ENCODE results near the gene SH3BP1. TPM values are rescaled to one million over a fixed set of nuclear protein-coding genes. Genes with fewer than 3 reads are reported as not detected.

Gene SH3BP1
- total and polyA plus RNA-seq, 9 of the 15 experiments (the other 6 are each of a cell fraction or from before 2014, with no cell fraction given) = 0.10 to 36.2 (median 10.4) TPM

DNA sequence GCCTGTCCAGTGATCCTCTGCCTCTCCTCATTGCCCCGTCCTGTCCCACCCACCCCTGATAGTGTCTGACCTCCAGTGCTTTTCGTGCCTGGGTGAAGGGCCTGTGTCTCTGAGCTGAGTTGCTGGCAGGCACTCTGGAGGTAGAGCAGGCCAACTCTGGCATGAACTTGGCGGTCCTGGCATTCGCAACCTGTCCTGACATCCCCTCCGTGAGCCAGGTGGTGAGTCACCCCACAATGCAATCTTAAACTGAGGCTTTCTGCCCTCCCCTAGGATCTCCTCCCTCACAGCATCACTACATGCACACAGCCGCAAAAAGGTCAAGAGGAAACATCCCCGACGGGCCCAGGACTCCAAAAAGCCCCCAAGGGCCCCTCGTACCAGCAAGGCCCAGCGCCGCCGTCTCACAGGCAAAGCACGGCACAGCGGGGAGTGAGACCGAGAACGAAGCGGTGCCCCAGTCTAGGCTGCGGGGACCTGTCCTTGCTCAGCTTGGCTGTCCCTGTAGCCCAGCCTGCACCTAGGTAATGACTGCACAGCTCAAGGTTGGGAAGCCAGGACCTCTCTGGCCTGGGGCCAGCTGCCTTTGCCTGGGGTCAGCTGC lies 51.5 kb downstream of the SH3BP1 start:
- intact Hi-C loops (cut with micrococcal nuclease) = no loop called here
- ChIA-PET POLR2A (interaction anchor here (0.6 kb wide), 1 partner anchor 33 kb away, joined by 3 read pairs; the partner anchor contains the start of gene PDXP), CTCF (ENCODE audit: low intra/inter-chr PET ratio) (no interaction called here)
- no peaks in the 10 kb centered on the region for H3K27me3 ChIP-seq (ENCODE audit: control insufficient read depth in 2 of 2, insufficient read depth in 2 of 2, low read length in 2 of 2)
- no peaks in the 10 kb centered on the region for H3K9me3 ChIP-seq (replicated peaks; ENCODE audit: control insufficient read depth, insufficient read depth, low read depth, low read length)
- TF ChIP-seq POLR2G (IDR thresholded peaks at IDR 0.05; ENCODE audit: low read depth, low read length) (no peak), ZSCAN32 (CRISPR knock-in tag; IDR thresholded peaks at IDR 0.05) (no peak), CHD4 (IDR thresholded peaks at IDR 0.05; ENCODE audit: insufficient read depth, insufficient replicate concordance, low read depth, low read length, poor library complexity, severe bottlenecking) (no peak), ATF6 (CRISPR knock-in tag; IDR thresholded peaks at IDR 0.05) (no peak), POLR3G (IDR thresholded peaks at IDR 0.05; ENCODE audit: extremely low read depth, insufficient read length, insufficient replicate concordance) (no peak), ZKSCAN1 (IDR thresholded peaks at IDR 0.05; ENCODE audit: low read depth, low read length) (no peak)
- TF ChIP-seq, protein P1, sequence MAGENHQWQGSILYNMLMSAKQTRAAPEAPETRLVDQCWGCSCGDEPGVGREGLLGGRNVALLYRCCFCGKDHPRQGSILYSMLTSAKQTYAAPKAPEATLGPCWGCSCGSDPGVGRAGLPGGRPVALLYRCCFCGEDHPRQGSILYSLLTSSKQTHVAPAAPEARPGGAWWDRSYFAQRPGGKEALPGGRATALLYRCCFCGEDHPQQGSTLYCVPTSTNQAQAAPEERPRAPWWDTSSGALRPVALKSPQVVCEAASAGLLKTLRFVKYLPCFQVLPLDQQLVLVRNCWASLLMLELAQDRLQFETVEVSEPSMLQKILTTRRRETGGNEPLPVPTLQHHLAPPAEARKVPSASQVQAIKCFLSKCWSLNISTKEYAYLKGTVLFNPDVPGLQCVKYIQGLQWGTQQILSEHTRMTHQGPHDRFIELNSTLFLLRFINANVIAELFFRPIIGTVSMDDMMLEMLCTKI (IDR thresholded peaks at IDR 0.05; ENCODE audit: partially characterized antibody) = no peak
- no peak for DNase-seq (ENCODE audit: extremely low read depth in 1 of 4, low spot score in 3 of 4)
- peaks cover 52% of the 10 kb centered on the region; the same call in 2 of the 3 replicates for H3K36me3 ChIP-seq (ENCODE audit: control insufficient read depth, insufficient read depth, low read length)
- no peak for ATAC-seq
- peaks cover 14% of the 10 kb centered on the region for H3K79me2 ChIP-seq (ENCODE audit: control insufficient read depth, insufficient read depth, low read length)
- no peaks in the 10 kb centered on the region for H4K20me1 ChIP-seq (replicated peaks; ENCODE audit: control insufficient read depth, insufficient read depth, low read length)
- H3K4me3 ChIP-seq = no peak overlapping the region
- H3K4me2 ChIP-seq (ENCODE audit: insufficient read depth, low read length) = no peak overlapping the region
- H3K4me1 ChIP-seq (replicated peaks in 1 of 2; ENCODE audit: control insufficient read depth in 2 of 2, insufficient read depth in 2 of 2, low read length in 2 of 2) = peaks cover 3 to 16% of the 10 kb centered on the region in 2 experiments; a peak in 3 of 5 replicates
- FAIRE-seq = no peak
- no peak overlapping the region for H3K27ac ChIP-seq (ENCODE audit: extremely low read depth, low read depth, low read length)
- H3K9ac ChIP-seq (ENCODE audit: insufficient read depth in 1 of 2, low read depth in 2 of 2, low read length in 2 of 2) = no peak overlapping the region
- in situ Hi-C loops (cut with MboI) = no loop called here
- H3K9me1 ChIP-seq (ENCODE audit: control insufficient read depth, insufficient read depth, low read length) = no peaks in the 10 kb centered on the region
- WGBS (ENCODE audit: insufficient coverage, low coverage, missing lambda C conversion rate) = 95% methylated on average over 6 of the region's 18 CpGs
- BruUV-seq (replicated peaks) = no TSS peak
- no peak overlapping the region for H2AFZ ChIP-seq (ENCODE audit: low read depth, low read length)
